Measurements from ENCODE around the gene ARSG. TPM values are rescaled to one million over a fixed set of nuclear protein-coding genes. Genes with fewer than 3 reads are reported as not detected.
A peak's percentile ranks its signal among the peaks of the same experiment; 100 is the strongest.

The ARSG gene
- total and polyA plus RNA-seq, 7 donors = 1.7 to 6.1 (median 2.5) TPM

DNA sequence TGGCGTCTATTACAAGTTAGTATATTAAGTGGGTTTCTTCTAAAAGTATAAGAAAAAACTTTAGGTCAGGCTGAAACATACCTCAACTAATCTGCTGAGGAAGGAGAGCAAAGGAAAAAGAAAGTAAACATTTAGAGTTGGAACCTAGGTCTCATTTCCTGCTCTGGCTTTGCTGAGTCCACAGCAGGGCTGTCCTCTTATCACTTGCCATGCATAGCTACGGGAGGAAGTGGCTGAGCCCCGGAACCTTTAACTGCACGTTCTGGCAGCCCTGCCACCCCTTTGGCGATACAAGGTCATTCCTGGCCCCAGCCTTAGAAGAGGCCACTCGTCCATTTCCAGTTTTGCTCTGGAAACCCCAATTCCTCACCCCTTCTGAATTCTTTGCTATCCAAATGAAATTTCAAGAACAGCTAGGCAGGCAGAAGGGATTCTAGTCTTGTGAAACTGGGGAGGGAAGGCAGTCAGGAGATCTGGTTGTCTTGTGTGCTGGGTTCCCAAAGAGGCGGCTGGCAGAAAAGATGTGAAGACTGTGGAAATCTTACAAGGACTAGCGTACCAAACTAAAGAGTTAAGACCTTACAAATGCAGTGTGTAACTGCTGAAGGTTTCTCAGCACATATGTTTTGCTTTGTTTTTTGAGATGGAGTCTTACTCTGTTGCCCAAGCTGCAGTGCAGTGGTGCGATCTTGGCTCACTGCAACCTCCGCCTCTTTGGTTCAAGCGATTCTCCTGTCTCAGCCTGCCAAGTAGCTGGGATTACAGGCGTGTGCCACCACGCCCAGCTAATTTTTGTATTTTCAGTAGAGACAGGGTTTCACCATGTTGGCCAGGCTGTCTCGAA, 146.9 kb downstream of the ARSG start:
- H3K36me3 ChIP-seq (ENCODE audit: insufficient read depth in 1 of 2, low read depth in 1 of 2) = peaks cover 6 to 54% of the 10 kb centered on the region in 2 donors
- no peak overlapping the region for H3K4me3 ChIP-seq
- WGBS, 3 donors = 53 to 57% (median 56%) methylated on average over 14 of the region's 14 CpGs
- ATAC-seq (no peak), DNase-seq (no peak)
- H3K27ac ChIP-seq = peak overlapping the region; percentile 87
- TF ChIP-seq, protein P1, sequence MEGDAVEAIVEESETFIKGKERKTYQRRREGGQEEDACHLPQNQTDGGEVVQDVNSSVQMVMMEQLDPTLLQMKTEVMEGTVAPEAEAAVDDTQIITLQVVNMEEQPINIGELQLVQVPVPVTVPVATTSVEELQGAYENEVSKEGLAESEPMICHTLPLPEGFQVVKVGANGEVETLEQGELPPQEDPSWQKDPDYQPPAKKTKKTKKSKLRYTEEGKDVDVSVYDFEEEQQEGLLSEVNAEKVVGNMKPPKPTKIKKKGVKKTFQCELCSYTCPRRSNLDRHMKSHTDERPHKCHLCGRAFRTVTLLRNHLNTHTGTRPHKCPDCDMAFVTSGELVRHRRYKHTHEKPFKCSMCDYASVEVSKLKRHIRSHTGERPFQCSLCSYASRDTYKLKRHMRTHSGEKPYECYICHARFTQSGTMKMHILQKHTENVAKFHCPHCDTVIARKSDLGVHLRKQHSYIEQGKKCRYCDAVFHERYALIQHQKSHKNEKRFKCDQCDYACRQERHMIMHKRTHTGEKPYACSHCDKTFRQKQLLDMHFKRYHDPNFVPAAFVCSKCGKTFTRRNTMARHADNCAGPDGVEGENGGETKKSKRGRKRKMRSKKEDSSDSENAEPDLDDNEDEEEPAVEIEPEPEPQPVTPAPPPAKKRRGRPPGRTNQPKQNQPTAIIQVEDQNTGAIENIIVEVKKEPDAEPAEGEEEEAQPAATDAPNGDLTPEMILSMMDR (IDR thresholded peaks at IDR 0.05) = no peak
- H3K9me3 ChIP-seq = no peaks in the 10 kb centered on the region
- intact Hi-C loops (cut with DNase I) = loop anchor here (2.0 to 10.0 kb wide), 3 partner anchors 25 to 175 kb away; no protein-coding TSS in a partner anchor
- H3K27me3 ChIP-seq (ENCODE audit: insufficient read depth in 3 of 3, low read length in 2 of 3) = no peaks in the 10 kb centered on the region
- peaks cover 62% of the 10 kb centered on the region for H3K4me1 ChIP-seq

DNA sequence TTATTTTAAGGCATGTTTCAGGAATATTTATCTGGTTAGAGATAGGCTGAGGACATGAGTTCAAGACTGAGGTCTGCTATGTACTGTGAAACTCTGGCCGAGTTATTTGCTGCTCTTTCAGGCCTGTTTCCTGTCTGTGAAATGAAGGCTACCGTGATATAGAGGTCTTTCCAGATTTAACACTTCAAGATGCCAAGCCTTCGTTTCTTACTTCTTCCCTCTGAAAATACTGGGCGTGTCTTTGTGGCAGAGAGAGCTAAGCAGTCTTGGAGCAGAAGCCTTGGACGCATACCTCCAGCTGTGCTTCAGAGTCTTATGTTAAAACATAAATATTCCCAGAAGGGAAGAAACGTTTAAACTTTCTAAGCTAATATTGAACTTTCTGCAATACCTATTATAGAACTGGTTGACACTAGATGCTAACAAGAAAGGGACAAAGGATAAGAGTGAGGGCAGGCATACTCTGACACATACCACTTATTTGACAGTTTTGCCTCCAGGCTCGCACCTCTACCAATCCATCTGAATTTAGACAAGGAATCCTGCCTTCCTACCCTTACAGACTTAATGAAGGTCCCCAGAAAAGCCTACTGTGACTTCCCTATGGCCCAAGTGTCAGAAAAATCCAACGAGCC, 148.5 kb downstream of the ARSG start:
- intact Hi-C loops (cut with DNase I) = loop anchor here in 1 of 2 donors (10.0 kb wide), 1 partner anchor 175 kb away; no protein-coding TSS in a partner anchor
- ATAC-seq = no peak
- Histone ChIP-seq H3K36me3 (ENCODE audit: insufficient read depth in 1 of 2, low read depth in 1 of 2) (peaks cover 6 to 53% of the 10 kb centered on the region in 2 donors), H3K27me3 (ENCODE audit: insufficient read depth in 3 of 3, low read length in 2 of 3) (no peaks in the 10 kb centered on the region), H3K4me1 (peaks cover 65% of the 10 kb centered on the region), H3K4me3 (no peak overlapping the region), H3K9me3 (no peaks in the 10 kb centered on the region), H3K27ac (peak overlapping the region; percentile 82)
- no peak for DNase-seq
- 49 to 72% (median 55%) methylated on average over 8 of the region's 8 CpGs for WGBS, 3 donors
- TF ChIP-seq, protein P1 (IDR thresholded peaks at IDR 0.05) = no peak

DNA sequence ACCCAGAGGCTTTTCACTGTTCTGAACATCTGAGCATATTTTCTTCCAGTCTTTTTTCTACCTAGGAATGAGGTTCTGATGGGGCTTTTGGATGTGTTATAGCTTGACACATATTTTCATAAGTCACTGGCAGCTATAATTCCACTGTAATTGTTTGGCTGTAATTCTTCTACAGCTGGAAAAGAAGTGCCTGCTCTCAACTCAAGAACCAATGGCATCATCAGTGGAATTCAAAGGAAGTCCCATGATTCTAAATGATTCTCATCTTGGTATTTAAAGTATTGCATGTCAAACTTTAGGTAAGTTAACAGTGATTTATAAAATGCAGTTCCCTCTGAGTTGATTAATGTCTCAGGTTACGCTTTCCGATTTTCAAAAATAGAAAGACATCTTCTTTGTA, 149.2 kb downstream of the ARSG start:
- H3K36me3 ChIP-seq (ENCODE audit: insufficient read depth in 1 of 2, low read depth in 1 of 2) = peaks cover 6 to 51% of the 10 kb centered on the region in 2 donors

DNA sequence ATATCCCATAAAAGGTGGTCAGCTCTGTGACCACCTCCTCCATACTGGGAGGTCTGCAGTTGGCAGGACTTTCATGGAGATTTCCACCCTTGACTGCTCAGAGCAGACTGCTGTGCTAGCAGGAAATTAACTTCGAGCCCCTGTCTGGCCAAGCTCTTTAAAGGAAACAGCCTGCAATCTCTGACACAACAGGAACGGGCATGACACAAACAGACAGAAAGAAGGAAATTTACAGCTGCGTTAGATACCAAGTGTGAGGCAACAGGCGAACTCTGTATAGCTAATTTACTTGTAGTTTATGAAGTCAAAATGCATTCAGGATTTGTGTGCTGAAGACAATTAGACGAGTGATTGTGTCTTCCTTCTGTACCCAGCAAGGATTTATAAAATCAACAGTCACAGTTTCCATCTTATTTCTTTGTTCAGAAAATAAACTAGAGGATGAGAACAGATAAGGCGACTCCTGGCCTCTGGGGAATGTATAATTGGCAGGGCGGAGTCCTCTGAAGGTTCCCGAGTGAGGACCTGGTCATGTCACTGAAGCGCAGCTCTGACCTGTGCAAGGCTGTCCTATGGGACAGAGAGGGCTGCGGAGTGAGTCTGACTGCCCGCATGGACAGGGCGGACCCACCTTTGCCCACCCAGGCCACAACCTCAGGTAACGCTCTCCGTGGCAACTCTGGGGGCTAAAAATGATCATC, 149.9 kb downstream of the ARSG start:
- Histone ChIP-seq H3K27me3 (ENCODE audit: insufficient read depth in 3 of 3, low read length in 2 of 3) (no peaks in the 10 kb centered on the region), H3K4me1 (peaks cover 58% of the 10 kb centered on the region), H3K27ac (peak overlapping the region; percentile 82), H3K36me3 (ENCODE audit: insufficient read depth in 1 of 2, low read depth in 1 of 2) (peaks cover 6 to 54% of the 10 kb centered on the region in 2 donors), H3K9me3 (no peaks in the 10 kb centered on the region), H3K4me3 (no peak overlapping the region)
- TF ChIP-seq, protein P1 (IDR thresholded peaks at IDR 0.05) = no peak
- no peak for DNase-seq
- no peak for ATAC-seq
- intact Hi-C loops (cut with DNase I) = no loop called here
- WGBS, 3 donors = 61 to 67% (median 64%) methylated on average over 14 of the region's 14 CpGs

More for the DNA sequence above, 149.2 kb downstream of the ARSG start:
- intact Hi-C loops (cut with DNase I) = no loop called here
- Histone ChIP-seq H3K27ac (peak overlapping the region; percentile 82), H3K27me3 (ENCODE audit: insufficient read depth in 3 of 3, low read length in 2 of 3) (no peaks in the 10 kb centered on the region), H3K9me3 (no peaks in the 10 kb centered on the region), H3K4me1 (peaks cover 65% of the 10 kb centered on the region), H3K4me3 (no peak overlapping the region)
- no peak for ATAC-seq
- TF ChIP-seq, protein P1 (IDR thresholded peaks at IDR 0.05) = no peak
- DNase-seq = no peak
- 31 to 42% (median 37%) methylated on average over 2 of the region's 2 CpGs for WGBS, 3 donors
